NCI-H2196 treated with DMSO at 0.1 percent for 48 hours (cell line): ENCODE measurements around the gene OR2L5.

Source experiments
- DNase-seq: peaks from one replicate; lab custom pipeline; 2025; ENCODE audit not compliant: unreplicated experiment; lab: John Stamatoyannopoulos, UW

The OR2L5 gene

GRCh38 chr1:248013229-248013710 lies at the start of gene OR2L5:
Gene OR2L5 (plus strand): TSS chr1:248013660. CDS start chr1:248021948, 8,288 bp downstream.
- no peak for DNase-seq

- no peak for DNase-seq
Observed at GRCh38 chr1:247964933-247965332, 48.5 kb upstream of the OR2L5 start, which contains the start of gene OR2AK2. Gene OR2AK2 (plus strand): TSS chr1:247965233. CDS start chr1:247965377, 144 bp downstream.

- no peak for DNase-seq
Observed at GRCh38 chr1:247966532-247967204, 46.8 kb upstream of the OR2L5 start.

- no peak for DNase-seq
Observed at GRCh38 chr1:247992986-247993385, 20.5 kb upstream of the OR2L5 start.

- DNase-seq: no peak
Observed at GRCh38 chr1:247998811-247999210, 14.6 kb upstream of the OR2L5 start.

- no peak for DNase-seq
Observed at GRCh38 chr1:248000169-248000568, 13.3 kb upstream of the OR2L5 start.

GRCh38 chr1:248007778-248008177 lies 5.7 kb upstream of the OR2L5 start:
- no peak for DNase-seq

- no peak for DNase-seq
Observed at GRCh38 chr1:248009681-248010080, 3.8 kb upstream of the OR2L5 start.

GRCh38 chr1:248015803-248016202 lies 2.3 kb downstream of the OR2L5 start:
- DNase-seq: no peak

GRCh38 chr1:248029770-248030169 lies 16.3 kb downstream of the OR2L5 start, which contains the start of gene OR2L2:
Gene OR2L2 (plus strand): TSS chr1:248030070. CDS start chr1:248038268, 8,198 bp downstream.
- no peak for DNase-seq

GRCh38 chr1:248045209-248045608 lies 31.7 kb downstream of the OR2L5 start:
- DNase-seq: no peak

- DNase-seq: no peak
Observed at GRCh38 chr1:248046536-248046935, 33.1 kb downstream of the OR2L5 start, which contains the start of gene OR2L3. Gene OR2L3 (plus strand): TSS chr1:248046836. CDS start chr1:248060682, 13,846 bp downstream.

GRCh38 chr1:248047008-248047407 lies 33.5 kb downstream of the OR2L5 start:
- no peak for DNase-seq

GRCh38 chr1:248054671-248055070 lies 41.2 kb downstream of the OR2L5 start:
- no peak for DNase-seq

- DNase-seq: no peak
Observed at GRCh38 chr1:248055261-248055660, 41.8 kb downstream of the OR2L5 start.

- DNase-seq: no peak
Observed at GRCh38 chr1:248065071-248065470, 51.6 kb downstream of the OR2L5 start.

GRCh38 chr1:248065604-248066003 lies 52.1 kb downstream of the OR2L5 start:
- DNase-seq: no peak
